Measurements from ENCODE around the gene ARL10.
"Not testable (repeated sequence)": the region's sequence is repeated elsewhere in the genome, so short reads cannot be mapped to it uniquely, and the experiment has no call there.

ARL10 gene

GRCh38 chr5:176388444-176389134 lies 23.3 kb downstream of the ARL10 start, which contains the start of the genes HIGD2A and NOP16:
TSS of gene HIGD2A (plus strand) at chr5:176388751. CDS start at chr5:176388820, 69 bp downstream.
TSS of gene NOP16 (minus strand) at chr5:176388598. CDS start at chr5:176388539, 59 bp downstream.
- peak; percentile 97 for DNase-seq (ENCODE audit: low read depth, low spot score)

- no peak for DNase-seq (ENCODE audit: low read depth, low spot score)
Observed at GRCh38 chr5:176389135-176390123, 24.1 kb downstream of the ARL10 start.

GRCh38 chr5:176391479-176391878 lies 26.2 kb downstream of the ARL10 start:
- no peak for DNase-seq (ENCODE audit: low read depth, low spot score)

GRCh38 chr5:176391999-176392398 lies 26.7 kb downstream of the ARL10 start:
- DNase-seq (ENCODE audit: low read depth, low spot score): no peak

- DNase-seq (ENCODE audit: low read depth, low spot score): no peak
Observed at GRCh38 chr5:176392526-176392925, 27.2 kb downstream of the ARL10 start.

- DNase-seq (ENCODE audit: low read depth, low spot score): no peak
Observed at GRCh38 chr5:176394096-176394495, 28.8 kb downstream of the ARL10 start.

GRCh38 chr5:176394881-176395675 lies 29.8 kb downstream of the ARL10 start:
- no peak for DNase-seq (ENCODE audit: low read depth, low spot score)

GRCh38 chr5:176396330-176396729 lies 31.0 kb downstream of the ARL10 start:
- no peak for DNase-seq (ENCODE audit: low read depth, low spot score)

GRCh38 chr5:176397736-176398420 lies 32.6 kb downstream of the ARL10 start:
- no peak for DNase-seq (ENCODE audit: low read depth, low spot score)

GRCh38 chr5:176400382-176401156 lies 35.3 kb downstream of the ARL10 start:
- DNase-seq (ENCODE audit: low read depth, low spot score): no peak

- no peak for DNase-seq (ENCODE audit: low read depth, low spot score)
Observed at GRCh38 chr5:176401281-176402205, 36.3 kb downstream of the ARL10 start.

GRCh38 chr5:176405656-176406435 lies 40.6 kb downstream of the ARL10 start:
- no peak for DNase-seq (ENCODE audit: low read depth, low spot score)

GRCh38 chr5:176406436-176407052 lies 41.3 kb downstream of the ARL10 start:
- DNase-seq (ENCODE audit: low read depth, low spot score): no peak

GRCh38 chr5:176407456-176408251 lies 42.4 kb downstream of the ARL10 start:
- DNase-seq (ENCODE audit: low read depth, low spot score): no peak

GRCh38 chr5:176408252-176408573 lies 42.9 kb downstream of the ARL10 start:
- not testable (repeated sequence) for DNase-seq (ENCODE audit: low read depth, low spot score)

GRCh38 chr5:176408590-176408989 lies 43.3 kb downstream of the ARL10 start:
- DNase-seq (ENCODE audit: low read depth, low spot score): no peak

GRCh38 chr5:176409765-176410164 lies 44.5 kb downstream of the ARL10 start:
- DNase-seq (ENCODE audit: low read depth, low spot score): no peak
